DMS 273 (cell line): ENCODE data around the gene BCAP31.
"Not testable (repeated sequence)": the region's sequence is repeated elsewhere in the genome, so short reads cannot be mapped to it uniquely, and the experiment has no call there.

ENCODE experiments used
- DNase-seq: peaks from one replicate; lab custom pipeline; 2025; ENCODE audit not compliant: unreplicated experiment; lab: John Stamatoyannopoulos, UW

The BCAP31 gene

DNA sequence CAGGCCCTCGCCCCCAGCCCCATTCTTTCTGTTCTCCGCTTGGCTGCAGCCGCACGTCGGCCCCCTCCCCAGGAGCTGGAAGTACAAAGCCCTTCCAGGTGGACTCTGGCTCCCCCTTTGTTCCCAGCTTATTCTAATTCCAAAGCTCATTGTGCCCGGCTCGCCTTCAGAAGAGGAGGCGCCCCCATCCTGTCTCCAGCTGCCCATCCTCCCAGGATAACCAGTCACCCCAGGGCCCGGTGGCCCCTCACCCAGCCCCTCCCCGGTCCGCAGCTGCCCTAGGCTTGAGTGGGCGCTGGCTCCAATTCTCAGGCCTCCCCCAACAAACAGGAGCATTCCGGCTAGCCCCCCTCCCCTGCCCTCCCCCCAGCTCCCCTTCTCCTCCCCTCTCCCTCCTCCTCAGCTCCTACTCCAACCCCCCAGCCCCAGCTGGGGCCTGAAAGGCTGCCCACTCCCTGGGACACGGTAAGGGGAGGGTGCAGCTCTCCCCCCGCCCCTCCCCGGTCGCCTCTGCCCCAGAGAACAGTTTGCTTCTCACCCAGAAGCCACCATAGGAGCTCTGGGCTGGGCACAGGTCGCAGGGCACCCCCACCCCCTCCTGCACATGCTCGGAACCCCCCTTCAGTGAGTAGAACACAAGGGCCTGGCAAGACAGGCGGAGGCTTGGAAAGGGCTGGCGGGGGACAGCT, 39.6 kb downstream of the BCAP31 start:
- DNase-seq, result no peak

DNA sequence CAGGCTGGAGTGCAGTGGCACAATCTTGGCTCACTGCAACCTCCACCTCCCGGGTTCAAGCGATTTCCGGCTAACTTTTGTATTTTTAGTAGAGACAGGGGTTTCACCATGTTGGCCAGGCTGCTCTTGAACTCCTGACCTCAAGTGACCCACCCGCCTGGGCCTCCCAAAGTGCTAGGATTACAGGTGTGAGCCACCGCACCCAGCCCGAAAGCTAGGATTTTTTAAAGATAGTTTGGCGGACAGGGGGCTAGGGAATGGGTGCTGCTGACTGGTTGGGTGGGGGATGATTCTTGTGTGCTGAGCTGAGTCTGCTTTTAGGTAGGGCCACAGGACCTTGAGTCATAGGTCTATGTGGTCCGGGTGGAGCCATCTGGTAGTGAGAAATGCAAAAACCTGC, 40.7 kb downstream of the BCAP31 start:
- not testable (repeated sequence) for DNase-seq

DNA sequence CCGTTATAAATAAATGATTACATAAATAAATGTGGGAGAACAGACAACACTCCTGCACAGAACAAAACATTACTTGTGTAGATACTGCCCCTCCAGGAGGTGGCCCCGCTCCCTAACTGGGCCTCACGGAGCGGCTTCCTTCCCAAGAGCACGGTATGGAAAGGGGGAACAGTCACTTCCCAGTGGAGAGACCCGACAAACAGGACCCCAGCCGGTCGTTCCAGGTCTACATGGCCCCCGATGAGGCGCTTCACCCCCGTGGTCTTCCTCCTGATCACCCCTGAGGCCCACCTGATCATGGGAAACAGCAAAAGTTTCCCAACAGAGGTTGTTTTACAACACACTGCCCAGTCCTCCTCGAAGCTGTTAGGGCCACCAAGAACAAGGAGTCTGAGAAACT, 43.0 kb downstream of the BCAP31 start:
- no peak for DNase-seq

DNA sequence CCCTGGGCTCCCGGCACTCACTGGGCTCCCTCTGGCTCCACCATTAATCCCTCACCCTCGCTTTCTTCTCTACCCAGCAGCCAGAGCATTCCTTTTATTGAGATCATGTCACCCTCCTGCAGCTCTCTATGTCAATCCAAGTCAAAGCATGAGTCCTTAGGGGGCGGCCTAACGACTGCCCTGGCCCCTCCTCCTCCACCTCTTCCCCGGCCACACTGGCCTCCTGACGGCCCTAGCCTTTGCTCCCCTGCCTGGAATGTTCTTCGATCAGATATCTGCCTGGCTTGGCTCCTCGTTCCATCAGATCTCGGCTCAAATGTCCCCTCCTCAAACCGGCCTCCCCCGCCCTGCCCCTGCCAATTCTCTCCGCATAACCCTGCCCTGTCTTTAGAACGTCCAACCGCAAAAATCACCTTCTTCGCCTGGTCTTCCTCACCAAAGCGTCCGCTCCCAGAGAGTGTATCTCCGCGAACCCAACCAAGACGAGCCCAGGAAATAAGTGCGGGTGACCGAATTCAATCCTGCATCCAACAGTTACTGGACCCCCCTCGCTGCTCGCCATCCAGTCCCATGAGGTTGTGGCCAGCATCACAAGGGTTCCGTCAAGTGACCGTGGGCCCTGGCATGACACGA, 49.9 kb downstream of the BCAP31 start:
- DNase-seq, result no peak

DNA sequence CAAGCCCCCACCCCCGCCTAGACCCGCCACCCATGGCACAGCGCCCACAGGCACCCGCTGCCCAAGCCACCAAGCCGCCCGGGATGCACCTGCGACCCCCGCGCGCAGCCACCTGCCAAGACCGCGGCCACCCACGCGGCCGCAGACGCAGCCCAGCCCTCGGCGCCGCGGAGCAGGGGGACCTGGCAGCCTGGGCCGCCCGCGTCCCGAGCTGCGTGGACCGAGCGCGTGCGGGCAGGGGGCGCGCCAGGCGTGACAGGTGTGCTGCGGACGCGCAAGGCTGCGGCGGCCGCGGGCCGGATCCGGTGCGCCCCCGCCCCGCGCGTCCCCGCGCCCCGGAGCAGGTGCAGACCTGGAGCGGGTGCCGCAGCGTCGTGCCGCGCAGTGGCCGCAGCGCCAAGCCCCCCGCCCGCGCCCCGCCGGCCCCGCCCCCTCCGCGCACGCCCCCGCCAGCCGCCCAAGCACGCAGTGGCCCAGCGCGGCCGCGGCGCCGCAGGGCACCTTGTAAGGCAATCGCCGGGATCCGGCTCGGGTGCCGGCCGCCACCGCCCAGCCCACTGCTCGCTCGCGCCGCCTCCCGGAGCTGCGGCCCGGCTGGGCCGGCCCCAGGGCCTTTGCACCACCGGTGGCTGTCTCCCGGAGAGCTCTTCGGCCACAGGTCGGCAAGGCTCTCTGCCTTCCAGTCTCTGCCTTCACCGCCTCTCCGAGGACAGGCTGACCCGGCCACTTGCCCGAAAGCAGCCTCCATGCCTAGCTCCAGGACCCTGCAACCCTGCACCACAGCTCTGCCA, 50.6 kb downstream of the BCAP31 start, which contains the start of gene PNCK:
PNCK (minus strand) TSS at position 386 of the 791 bp plus-strand sequence. CDS start 737 bp downstream, outside the sequence.
- DNase-seq, result peak; percentile 45

DNA sequence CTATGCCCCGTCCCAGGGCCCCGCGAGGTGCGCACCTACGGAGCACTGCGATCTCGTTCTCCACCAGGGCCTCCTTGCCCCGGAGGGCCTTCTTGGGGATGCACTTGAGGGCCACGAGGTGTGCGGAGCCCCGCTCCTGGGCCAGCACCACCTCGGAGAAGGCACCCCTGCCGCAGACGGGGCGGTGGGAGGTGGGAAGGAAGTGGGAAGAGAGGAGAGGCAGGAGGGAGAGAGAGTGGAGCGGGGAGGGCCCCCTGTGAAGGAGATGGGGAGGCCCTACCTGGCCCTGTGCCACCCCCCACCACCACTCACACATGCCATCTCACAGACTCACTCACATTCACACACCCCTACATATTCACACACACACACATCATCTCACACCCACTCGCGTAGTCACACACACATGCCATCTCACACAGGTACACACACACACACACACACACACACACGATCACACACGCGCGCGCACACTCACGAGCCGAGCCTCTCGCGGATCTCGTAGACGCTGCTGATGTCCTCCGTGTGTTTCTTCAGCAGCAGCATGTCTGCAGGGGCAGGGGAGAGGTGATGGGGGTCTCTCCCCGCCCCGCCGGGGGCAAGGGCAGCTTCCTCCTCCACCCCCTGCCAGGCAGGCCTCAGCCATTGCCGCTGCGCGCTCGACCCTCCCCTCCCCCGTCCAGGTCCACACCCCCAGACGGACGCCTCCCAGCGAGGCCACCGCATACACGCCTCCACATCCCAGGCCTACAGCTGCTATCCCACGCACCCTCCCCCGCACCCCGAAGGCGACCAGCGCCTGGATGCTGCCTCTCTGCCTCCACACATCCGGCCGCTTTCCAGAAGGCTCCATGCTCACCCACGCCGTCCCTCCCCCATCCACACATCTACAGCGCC, 51.4 kb downstream of the BCAP31 start:
- no peak for DNase-seq

DNA sequence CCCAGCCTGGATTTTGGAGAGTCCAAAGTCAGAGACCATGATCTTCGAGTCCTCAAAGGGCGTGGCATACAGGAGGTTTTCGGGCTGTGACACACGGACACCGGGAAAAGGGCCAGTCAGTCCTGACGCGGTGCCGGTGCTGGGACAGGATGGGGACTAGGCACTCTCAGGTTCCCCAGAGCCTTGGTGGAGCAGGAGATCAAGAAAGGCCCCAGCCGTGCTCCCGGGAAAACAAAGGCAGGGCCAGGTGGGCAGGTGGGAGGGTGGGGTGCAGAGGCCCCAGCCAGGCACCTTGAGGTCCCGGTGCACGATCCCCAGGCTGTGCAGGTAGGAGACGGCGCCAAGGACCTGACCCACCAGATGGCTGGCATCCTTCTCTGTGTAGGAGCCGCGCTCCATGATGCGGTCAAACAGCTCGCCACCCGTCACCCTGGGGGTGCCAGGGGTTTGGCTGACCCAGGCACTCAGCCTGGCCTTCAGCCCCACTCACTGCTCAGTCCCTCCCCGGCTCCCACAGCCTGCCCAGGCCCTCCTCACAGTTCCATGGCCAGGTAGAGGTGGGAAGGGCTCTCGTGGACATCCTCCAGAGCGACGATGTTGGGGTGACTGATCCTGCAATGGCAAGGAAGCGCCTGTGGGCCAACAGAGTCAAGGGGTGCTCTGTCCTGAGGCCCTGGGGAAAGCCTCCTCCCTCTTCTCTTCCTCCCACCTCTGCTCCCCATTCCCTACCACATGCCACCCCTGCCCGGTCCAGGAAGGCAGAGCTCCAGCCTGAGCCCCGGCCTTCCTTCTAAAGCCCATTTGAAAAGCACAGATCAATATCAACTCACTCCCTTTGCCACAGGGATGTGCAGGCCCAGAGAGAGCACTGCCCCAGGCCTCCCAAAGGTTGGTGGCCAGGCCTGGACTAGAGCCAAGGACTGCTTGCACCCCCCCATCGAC, 52.3 kb downstream of the BCAP31 start:
- DNase-seq, result no peak

DNA sequence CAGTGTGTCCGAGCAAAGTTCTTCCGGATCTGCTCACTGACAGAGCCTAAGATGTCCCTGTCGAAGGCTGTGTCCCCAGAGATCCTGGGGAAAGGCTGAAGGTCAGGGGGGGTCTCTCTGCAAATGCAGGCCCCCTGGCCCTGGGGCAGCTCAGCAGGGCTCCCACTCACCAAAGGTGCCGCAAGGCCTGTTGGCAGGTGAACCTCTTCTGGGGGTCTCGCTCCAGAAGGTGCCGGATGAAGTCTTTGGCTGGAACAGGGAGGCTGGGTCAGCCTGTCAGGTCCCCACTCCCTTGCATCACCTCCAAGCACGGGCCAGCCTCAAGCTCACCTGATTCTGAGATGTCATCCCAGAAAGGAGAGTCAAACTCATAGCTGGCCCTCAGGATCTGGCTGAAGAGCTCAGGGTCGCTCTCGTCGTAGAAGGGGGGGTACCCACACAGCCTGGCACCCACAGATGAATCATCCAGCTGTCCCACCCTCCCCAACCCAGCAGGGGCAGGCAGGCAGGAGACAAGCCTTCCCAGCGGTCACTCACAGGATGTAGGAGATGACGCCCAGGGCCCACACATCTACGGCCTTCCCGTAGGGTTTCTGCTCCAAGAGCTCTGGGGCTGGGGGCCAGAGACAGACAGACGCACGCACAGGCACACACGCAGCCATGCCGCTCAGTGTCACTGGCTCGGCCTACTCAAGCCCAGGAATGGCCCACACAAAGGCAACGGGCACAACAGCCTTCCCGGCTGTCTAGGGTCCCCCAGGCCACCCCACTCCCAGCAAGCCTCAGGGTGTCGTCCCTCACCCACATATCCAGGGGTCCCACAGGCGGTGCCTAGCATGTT, 53.2 kb downstream of the BCAP31 start:
- no peak for DNase-seq

DNA sequence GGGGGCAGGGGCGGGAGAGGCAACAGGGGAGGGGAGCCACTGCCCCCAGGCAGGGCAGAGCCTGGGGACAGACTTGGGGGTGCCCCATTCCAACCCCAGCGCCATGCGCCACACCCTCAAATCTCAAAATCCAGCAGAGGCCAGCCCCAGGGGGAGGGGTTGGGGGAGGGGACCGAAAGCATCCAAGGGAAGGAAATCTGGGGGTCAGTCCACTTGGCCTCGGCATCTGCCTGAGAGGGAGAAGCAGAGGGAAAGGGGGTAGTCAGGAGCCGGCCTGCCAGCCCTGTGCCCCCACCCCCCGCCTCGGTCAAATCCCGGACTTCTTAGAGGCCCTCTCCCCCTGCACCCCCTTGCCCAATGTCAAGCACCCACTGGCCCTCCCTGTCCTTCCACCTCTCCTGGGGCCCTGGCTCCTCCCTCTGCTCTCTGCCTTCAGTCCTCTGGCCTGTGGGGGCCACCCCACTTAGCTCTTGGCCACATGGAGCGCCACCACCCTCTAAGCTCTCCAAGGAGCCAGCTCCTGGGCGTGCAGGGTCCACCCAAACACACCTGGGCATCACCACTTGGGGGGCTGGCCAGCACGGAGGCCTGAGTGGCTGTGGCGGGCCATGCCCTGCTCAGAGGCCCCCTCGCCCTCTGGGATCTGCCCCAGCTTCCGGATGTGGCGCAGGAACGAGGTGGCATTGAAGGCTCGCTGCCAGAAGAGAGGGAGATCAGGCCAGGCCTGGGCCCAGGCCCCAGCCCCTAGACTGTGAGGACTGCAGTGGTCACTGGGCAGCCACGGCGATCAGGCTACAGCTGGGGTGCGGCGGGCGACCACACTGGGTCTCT, 54.1 kb downstream of the BCAP31 start:
- DNase-seq, result no peak

DNA sequence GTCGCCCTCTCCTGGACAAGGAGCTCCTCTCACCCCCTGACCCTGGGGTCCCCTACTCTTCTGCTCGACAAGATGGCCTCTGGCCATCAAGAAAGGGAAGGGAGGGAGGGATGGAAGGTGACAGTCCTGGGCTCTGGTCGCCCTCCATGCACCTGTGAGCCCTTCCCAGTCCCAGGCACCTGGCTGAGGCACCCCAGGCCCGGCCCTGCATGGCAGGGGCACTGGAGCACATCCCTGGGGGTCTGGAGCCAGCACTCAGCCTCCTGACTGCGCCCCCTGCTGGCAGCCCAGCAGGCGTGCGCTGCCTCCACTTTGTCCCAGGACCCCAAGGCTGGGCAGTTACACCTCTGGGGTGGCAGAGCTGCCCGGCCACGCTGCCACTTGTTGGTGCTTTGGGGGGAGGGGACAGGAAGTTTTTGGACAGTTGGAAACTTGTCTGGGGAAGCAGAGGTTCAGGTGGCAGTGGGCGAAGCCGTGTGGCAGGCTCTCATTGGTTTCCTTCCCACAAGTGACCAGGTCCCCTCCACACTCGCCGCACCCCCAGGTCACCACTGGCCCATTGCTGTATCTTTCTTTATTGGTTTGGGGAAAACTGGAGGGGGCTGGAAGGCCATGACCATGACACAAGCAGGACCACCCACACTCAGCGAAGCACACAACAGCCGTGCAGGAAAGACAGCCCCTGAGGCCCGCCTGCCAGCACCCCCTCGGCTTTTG, 54.9 kb downstream of the BCAP31 start:
- peak; percentile 73 for DNase-seq

DNA sequence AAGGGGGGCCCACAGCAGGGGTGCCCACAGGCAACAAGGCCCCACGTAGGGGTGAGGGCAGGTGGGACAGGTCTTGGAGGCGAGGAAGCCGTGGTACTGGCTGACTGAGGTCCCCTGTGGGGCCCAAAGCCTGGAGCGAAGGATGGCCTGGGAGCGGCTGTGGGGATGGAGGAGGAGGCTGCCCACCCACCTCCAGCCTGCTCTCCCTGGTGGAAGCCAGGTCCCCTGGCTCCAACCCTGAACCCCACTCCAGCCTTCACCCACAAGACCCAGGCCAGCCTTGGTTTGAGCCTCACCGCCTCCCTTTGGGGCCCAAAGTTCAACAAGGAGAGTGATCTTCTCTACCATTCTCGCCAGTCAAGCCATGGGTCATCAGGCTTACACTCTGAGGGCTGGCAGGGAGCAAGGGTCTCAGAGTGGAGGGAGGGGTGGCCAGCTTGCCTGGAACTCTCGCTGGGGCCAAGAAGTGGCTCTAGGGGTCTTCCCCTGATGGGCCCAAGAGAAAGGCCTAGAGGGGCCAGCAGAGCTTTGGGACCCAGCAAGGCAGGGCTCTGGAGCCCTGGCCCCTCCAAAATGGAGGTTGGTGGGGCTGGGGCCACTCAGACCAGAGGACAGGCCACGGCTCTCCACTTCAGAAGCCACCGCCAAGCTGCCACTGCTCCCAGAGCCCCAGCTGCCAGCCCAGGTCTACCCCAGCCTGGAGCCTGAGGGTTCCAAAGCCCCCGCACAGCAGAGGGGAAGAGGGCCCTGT, 55.6 kb downstream of the BCAP31 start:
- DNase-seq, result no peak

DNA sequence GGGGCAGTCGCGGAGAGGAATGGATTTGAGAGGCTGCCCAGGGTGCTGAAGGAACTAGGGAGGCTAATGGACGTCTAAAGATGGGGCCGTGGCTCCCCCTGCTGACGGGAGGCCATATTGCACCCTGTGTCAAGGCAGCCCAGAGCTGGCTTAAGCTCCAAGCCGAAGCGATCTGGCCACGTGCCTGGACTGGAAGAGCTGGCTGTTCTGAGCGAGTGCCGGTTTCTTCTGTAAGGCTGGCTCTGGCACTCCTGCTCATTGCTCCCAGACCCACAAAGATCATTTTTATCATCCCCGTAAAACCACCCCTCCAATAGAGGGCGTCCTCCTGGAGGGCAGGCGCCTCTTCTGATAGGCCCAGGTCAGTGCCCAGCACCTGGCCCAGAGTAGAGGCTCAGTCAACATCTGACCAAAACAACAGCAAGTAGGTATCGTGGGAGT, 56.2 kb downstream of the BCAP31 start:
- peak; percentile 96 for DNase-seq

DNA sequence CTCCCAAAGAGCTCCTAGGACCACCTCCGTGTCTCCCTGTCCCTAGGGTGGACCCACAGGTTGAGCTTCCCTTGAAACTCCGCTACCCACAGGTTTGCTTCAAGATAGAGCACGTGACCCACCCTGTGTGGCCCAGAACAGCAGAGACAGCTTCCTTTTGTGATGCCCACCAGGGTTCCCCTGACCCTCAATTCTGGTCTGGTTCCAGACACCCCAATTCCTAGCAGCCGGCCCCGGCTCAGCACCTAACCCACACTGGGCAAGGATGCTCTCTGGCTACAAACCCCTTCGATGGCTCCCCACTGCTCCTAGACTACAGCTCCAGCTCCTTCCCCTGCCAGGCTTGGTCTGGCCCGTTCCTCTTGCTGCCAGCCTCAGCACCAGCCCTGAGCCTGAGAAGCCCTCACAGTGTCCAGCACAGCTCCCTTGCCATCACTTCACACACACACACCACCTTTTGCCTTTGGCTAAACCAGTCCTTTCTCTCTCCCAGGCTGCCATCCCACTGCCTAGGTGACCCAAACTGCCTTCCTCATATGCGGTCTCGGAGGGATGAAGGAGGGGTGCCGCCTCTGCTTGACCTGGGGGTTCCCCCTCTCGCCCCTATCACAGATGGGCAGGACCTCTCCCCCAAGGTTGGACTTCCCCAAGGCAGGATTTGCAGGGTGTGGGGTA, 56.8 kb downstream of the BCAP31 start:
- no peak for DNase-seq

DNA sequence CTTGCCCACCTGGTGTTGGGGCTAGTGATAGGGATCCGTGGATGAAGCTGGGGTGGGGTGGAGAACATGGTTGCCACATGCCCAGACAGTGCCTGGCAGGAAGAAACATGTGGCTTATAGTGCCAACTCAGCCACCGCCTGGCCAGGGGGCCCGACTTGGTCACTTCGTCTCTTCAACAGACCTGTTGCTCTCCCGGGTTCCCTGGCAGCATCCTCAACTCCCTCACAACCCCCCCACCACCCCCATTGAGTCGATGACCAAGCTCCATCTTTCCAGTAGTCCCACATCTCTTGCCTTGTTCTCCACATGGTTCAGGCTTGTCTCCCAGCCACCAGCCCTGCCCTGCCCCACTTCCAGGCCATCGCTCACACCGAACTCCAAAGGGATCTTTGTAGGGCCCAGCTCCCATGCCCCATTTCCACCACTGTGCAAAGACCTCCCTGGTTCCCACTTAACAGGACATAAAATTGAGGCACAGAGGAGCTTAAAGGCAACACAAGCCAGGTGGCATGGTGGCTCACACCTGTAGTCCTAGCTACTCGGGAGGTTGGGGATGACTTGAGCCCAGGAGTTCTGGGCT, 58.4 kb downstream of the BCAP31 start:
- DNase-seq, result no peak

DNA sequence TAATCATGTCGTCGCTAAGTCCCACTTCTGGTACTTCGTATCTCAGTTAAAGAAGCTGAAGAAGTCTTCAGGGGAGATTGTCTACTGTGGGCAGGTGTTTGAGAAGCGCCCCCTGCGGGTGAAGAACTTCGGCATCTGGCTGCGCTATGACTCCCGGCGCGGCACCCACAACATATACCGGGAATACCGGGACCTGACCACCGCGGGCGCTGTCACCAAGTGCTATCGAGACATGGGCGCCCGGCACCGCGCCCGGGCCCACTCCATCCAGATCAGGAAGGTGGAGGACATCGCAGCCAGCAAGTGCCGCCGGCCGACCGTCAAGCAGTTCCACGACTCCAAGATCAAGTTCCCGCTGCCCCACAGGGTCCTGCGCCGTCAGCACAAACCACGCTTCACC, 61.9 kb downstream of the BCAP31 start:
- peak; percentile 45 for DNase-seq

DNA sequence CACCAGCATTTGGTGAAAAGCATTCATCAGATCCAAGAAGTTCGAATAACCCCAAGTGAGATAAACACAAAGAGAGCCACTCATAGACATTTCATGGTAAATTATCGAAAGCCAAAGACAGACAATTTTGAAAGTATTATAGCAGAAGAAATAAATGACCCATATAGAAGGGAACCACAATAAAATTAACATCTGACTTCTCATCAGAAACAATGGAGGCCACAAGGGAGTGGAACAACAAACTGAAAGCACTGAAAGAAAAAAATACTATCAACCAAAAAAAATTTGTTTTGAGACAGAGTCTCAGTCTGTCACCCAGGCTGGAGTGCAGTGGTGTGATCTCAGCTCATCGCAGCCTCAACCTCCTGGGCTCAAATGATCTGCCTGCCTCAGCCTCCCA, 64.9 kb downstream of the BCAP31 start:
- no peak for DNase-seq
